Lower leg skin (tissue), 4 donors: ENCODE results near the gene PCDHGC4. TPM values are rescaled to one million over a fixed set of nuclear protein-coding genes. Genes with fewer than 3 reads are reported as not detected.

Experiments used
- DNase-seq, 2 donors: peaks; one replicate each; pipeline ENCODE4 v3.0.0-alpha.2; 2019; ENCODE audit warnings: low spot score in 2 of 2
- H3K4me3 ChIP-seq: fragments of 200-600 bp; sonication (generic); 2 replicates; pipeline ENCODE4 v1.5.1; 2017; ENCODE audit warnings: mild to moderate bottlenecking, low read depth; ENCODE audit not compliant: poor library complexity, severe bottlenecking
- CTCF ChIP-seq, 3 donors: fragments of 450-650 bp; IDR thresholded peaks; one replicate each; pipeline ENCODE4 v1.5.1; 2016; ENCODE audit warnings: antibody characterized with exemption in 3 of 3, mild to moderate bottlenecking in 3 of 3, moderate library complexity in 2 of 3
- POLR2A ChIP-seq, 2 donors: fragments of 450-650 bp; IDR thresholded peaks; one replicate each; pipeline ENCODE4 v1.6.1; 2016 to 2017; ENCODE audit warnings: antibody characterized with exemption in 2 of 2, mild to moderate bottlenecking in 1 of 2, moderate library complexity in 1 of 2
- WGBS, 2 donors: methylation state at CpG; one replicate each; pipeline ENCODE4 v1.1.5; 2018; 5-methylcytosine and 5-hydroxymethylcytosine counted together
- intact Hi-C: fragments of 100-400 bp; cut with DNase I; formaldehyde crosslinking; loops from one replicate; pipeline ENCODE4 v1.15.0; 2023; ENCODE audit warnings: low total_unique reads
- total RNA-seq, 4 donors: library from RNA; depleted of rRNA; stranded (reverse); fragments of >200 nt; gene quantifications; one replicate each; pipeline ENCODE4 v1.1.0, GENCODE V29; 2016

The PCDHGC4 gene
- total RNA-seq, 4 donors from 2014 or later: 1.2 to 34.5 (median 2.2) TPM

GRCh38 chr5:141478321-141478945, 6.4 kb upstream of the PCDHGC4 start:
- intact Hi-C loops: loop anchor here (5.0 kb wide), 1 partner anchor 44 kb away; no protein-coding TSS in a partner anchor
- TF ChIP-seq POLR2A (IDR thresholded peaks at IDR 0.05) (no peak), CTCF (IDR thresholded peaks at IDR 0.05) (no peak)
- 20 to 37% methylated on average over 20 of the region's 20 CpGs for whole genome bisulfite sequencing, 2 donors
- peak; percentile 50 to 90 for DNase-seq
- no peak overlapping the region for H3K4me3 ChIP-seq

GRCh38 chr5:141479776-141480175, 5.1 kb upstream of the PCDHGC4 start:
- DNase-seq: no peak
- H3K4me3 ChIP-seq: no peak overlapping the region
- TF ChIP-seq CTCF (IDR thresholded peaks at IDR 0.05) (no peak), POLR2A (IDR thresholded peaks at IDR 0.05) (no peak)
- intact Hi-C loops: loop anchor here (5.0 kb wide), 1 partner anchor 43 kb away; no protein-coding TSS in a partner anchor

GRCh38 chr5:141483902-141484301, 928 bp upstream of the PCDHGC4 start:
- 36 to 39% methylated on average over 3 of the region's 3 CpGs for WGBS, 2 donors
- intact Hi-C loops: no loop called here
- TF ChIP-seq CTCF (IDR thresholded peaks at IDR 0.05): no peak
- no peak for TF ChIP-seq POLR2A (IDR thresholded peaks at IDR 0.05)
- DNase-seq: no peak
- no peak overlapping the region for H3K4me3 ChIP-seq

GRCh38 chr5:141484310-141484640, 555 bp upstream of the PCDHGC4 start:
- 15 to 22% methylated on average over 4 of the region's 4 CpGs for WGBS, 2 donors
- peak overlapping the region; percentile 4 for H3K4me3 ChIP-seq
- TF ChIP-seq CTCF (IDR thresholded peaks at IDR 0.05) (no peak), POLR2A (IDR thresholded peaks at IDR 0.05) (no peak)
- intact Hi-C loops: no loop called here
- no peak for DNase-seq

GRCh38 chr5:141485321-141486055, 658 bp downstream of the PCDHGC4 start:
- intact Hi-C loops: no loop called here
- DNase-seq: no peak
- H3K4me3 ChIP-seq: no peak overlapping the region
- 62 to 67% methylated on average over 31 to 38 of the region's 38 CpGs for WGBS, 2 donors
- no peak for TF ChIP-seq CTCF (IDR thresholded peaks at IDR 0.05)
- TF ChIP-seq POLR2A (IDR thresholded peaks at IDR 0.05): no peak
